SJCRH30 (cell line): ENCODE results near the gene BTNL3. TPM values are rescaled to one million over a fixed set of nuclear protein-coding genes. Genes with fewer than 3 reads are reported as not detected.
"Not testable (repeated sequence)": the region's sequence is repeated elsewhere in the genome, so short reads cannot be mapped to it uniquely, and the experiment has no call there.

Experiments
- DNase-seq, 2 experiments: peaks; one replicate each; pipeline ENCODE4 v3.0.0-alpha.2; 2015 to 2020
- H3K27ac ChIP-seq: fragments of 250-450 bp; sonication (Bioruptor Pico); 2 replicates; pipeline ENCODE4 v1.5.1; 2020; ENCODE audit warnings: mild to moderate bottlenecking, moderate library complexity
- H3K27me3 ChIP-seq: fragments of 250-450 bp; sonication (Bioruptor Pico); 2 replicates; pipeline ENCODE4 v1.5.1; 2020; ENCODE audit warnings: mild to moderate bottlenecking, moderate library complexity
- H3K36me3 ChIP-seq: fragments of 250-450 bp; sonication (Bioruptor Pico); 2 replicates; pipeline ENCODE4 v1.5.1; 2020; ENCODE audit warnings: mild to moderate bottlenecking, moderate library complexity
- H3K4me1 ChIP-seq: fragments of 250-450 bp; sonication (Bioruptor Pico); 2 replicates; pipeline ENCODE4 v1.5.1; 2020; ENCODE audit warnings: mild to moderate bottlenecking, moderate library complexity
- H3K4me3 ChIP-seq: fragments of 250-450 bp; sonication (Bioruptor Pico); 2 replicates; pipeline ENCODE4 v1.5.1; 2020; ENCODE audit warnings: mild to moderate bottlenecking, moderate library complexity
- H3K9me3 ChIP-seq: fragments of 250-450 bp; sonication (Bioruptor Pico); replicated peaks from 2 replicates; pipeline ENCODE4 v1.5.1; 2020; ENCODE audit warnings: mild to moderate bottlenecking, moderate library complexity
- total RNA-seq: library from RNA; depleted of rRNA; stranded (reverse); fragments of >200 nt; shearing (Covaris generic); gene quantifications from 2 replicates; pipeline ENCODE4 v1.2.3, GENCODE V29; 2014

Gene BTNL3
- total RNA-seq, 1 experiment from 2014 or later: not detected

DNA sequence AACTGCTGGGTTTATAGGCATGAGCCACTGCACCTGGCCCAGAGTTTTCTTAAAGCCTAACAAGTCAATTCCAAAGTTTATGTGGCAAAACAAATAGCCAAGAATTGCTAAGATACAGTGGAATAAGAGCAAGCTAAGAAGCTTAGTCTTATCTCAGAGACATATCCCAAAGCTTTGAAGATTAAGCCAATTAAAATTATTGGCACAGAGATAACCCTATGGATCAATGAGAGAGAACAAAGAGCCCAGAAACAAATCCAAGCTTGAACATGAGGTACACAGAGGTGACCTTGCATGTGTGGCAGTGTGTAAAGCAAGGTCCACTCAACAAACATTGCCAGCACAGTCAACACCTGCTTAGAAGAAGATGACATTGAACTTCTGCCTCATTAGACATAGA, 13.3 kb downstream of the BTNL3 start:
- H3K9me3 ChIP-seq: 0 out of 2 replicates have a peak, but pooled peaks cover 3% of the 10 kb centered on the region
- no peak overlapping the region for H3K27ac ChIP-seq
- H3K36me3 ChIP-seq: no peaks in the 10 kb centered on the region
- H3K4me1 ChIP-seq: no peaks in the 10 kb centered on the region
- H3K4me3 ChIP-seq: no peak overlapping the region
- no peaks in the 10 kb centered on the region for H3K27me3 ChIP-seq
- DNase-seq: no peak

- H3K4me1 ChIP-seq: no peaks in the 10 kb centered on the region
- H3K27me3 ChIP-seq: no peaks in the 10 kb centered on the region
- H3K27ac ChIP-seq: no peak overlapping the region
- DNase-seq: no peak
- no peak overlapping the region for H3K4me3 ChIP-seq
- 0 out of 2 replicates have a peak, but pooled peaks cover 3% of the 10 kb centered on the region for H3K9me3 ChIP-seq
- no peaks in the 10 kb centered on the region for H3K36me3 ChIP-seq
Measured at GRCh38 chr5:181005791-181006190, 17.1 kb downstream of the BTNL3 start.

DNA sequence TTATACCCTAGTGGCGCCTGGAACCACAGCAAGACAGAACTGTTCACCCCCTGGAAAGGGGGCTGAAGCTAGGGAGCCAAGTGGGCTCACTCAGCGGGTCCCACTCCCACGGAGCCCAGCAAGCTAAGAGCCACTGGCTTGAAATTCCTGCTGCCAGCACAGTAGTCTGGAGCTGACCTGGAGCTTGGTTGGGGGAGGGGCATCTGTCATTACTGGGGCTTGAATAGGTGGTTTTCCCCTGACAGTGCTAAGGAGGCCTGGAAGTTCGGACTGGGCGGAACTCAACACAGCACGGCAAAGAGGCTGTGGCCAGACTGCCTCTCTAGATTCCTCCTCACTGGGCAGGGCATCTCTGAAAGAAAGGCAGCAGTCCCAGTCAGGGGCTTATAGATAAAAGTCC, 19.5 kb downstream of the BTNL3 start:
- H3K27me3 ChIP-seq: no peaks in the 10 kb centered on the region
- no peak for DNase-seq
- H3K27ac ChIP-seq: no peak overlapping the region
- 0 out of 2 replicates have a peak, but pooled peaks cover 3% of the 10 kb centered on the region for H3K9me3 ChIP-seq
- no peaks in the 10 kb centered on the region for H3K4me1 ChIP-seq
- no peaks in the 10 kb centered on the region for H3K36me3 ChIP-seq
- no peak overlapping the region for H3K4me3 ChIP-seq

DNA sequence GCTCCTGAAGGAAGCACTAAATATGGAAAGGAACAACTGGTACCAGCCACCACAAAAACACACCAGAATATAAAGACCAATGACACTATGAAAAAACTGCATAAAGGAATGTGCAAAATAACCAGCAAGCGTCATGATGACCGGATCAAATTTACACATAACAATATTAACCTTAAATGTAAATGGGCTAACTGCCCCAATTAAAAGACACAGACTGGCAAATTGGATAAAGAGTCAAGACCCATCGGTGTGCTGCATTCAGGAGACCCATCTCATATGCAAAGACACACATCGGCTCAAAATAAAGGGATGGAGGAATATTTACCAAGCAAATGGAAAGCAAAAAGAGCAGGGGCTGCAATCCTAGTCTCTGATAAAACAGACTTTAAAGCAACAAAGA, 21.4 kb downstream of the BTNL3 start:
- H3K4me1 ChIP-seq, H3K36me3 ChIP-seq, H3K4me3 ChIP-seq, DNase-seq, H3K27me3 ChIP-seq, H3K27ac ChIP-seq, H3K9me3 ChIP-seq: not testable (repeated sequence)

- H3K4me3 ChIP-seq, H3K36me3 ChIP-seq, H3K4me1 ChIP-seq, DNase-seq, H3K27ac ChIP-seq, H3K9me3 ChIP-seq, H3K27me3 ChIP-seq: not testable (repeated sequence)
Measured at GRCh38 chr5:181014654-181015053, 26.0 kb downstream of the BTNL3 start.

- H3K4me1 ChIP-seq, H3K27ac ChIP-seq, H3K4me3 ChIP-seq, H3K9me3 ChIP-seq, H3K27me3 ChIP-seq, DNase-seq, H3K36me3 ChIP-seq: not testable (repeated sequence)
Measured at GRCh38 chr5:181017448-181017847, 28.8 kb downstream of the BTNL3 start.

GRCh38 chr5:181020688-181021087, 32.0 kb downstream of the BTNL3 start:
- Histone ChIP-seq H3K9me3 (no peaks in the 10 kb centered on the region; the same call in 1 of the 2 replicates), H3K4me3 (no peak overlapping the region), H3K27me3 (no peaks in the 10 kb centered on the region), H3K27ac (no peak overlapping the region), H3K36me3 (no peaks in the 10 kb centered on the region), H3K4me1 (no peaks in the 10 kb centered on the region)
- DNase-seq: no peak

DNA sequence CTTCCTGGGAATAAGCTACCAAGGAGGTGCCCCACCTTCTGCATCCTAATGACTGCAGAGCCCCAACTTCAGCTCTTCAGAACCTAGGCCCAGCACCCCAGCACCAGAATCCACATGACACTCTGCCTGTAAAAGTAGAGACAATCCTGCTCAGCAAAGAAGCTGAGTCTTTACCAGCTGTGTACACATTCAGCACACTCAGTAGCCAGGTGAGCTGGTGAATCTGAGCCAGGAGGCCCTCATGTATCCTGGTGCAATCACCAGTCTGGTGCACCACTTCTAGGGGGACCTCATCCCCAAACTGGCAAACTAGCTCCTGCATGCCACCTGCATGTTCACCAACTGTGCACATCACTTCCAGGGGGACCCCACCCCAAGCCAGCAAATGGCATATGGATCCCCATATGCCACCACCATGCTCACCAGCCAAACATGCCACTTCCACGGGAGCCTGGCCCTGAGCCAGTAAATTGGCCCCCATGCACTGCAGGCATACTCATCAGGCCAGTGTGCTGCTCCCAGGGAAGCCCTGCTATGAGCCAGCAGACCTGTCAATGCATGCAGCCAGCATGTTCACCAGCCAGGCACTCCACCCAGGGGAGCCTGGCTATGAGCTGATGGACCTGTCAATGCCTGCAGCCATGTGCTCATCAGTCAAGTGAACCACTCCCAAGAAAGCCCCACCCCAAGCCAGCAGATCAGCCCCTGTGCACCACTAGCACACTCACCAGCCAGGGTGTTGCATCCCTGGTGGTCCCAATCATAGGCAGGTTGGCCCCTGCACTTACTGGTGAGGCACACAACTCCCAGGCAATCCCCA, 35.8 kb downstream of the BTNL3 start:
- Histone ChIP-seq H3K27ac (no peak overlapping the region), H3K36me3 (no peaks in the 10 kb centered on the region), H3K27me3 (no peaks in the 10 kb centered on the region), H3K9me3 (no peaks in the 10 kb centered on the region; the same call in 1 of the 2 replicates), H3K4me1 (no peaks in the 10 kb centered on the region), H3K4me3 (no peak overlapping the region)
- DNase-seq: no peak

DNA sequence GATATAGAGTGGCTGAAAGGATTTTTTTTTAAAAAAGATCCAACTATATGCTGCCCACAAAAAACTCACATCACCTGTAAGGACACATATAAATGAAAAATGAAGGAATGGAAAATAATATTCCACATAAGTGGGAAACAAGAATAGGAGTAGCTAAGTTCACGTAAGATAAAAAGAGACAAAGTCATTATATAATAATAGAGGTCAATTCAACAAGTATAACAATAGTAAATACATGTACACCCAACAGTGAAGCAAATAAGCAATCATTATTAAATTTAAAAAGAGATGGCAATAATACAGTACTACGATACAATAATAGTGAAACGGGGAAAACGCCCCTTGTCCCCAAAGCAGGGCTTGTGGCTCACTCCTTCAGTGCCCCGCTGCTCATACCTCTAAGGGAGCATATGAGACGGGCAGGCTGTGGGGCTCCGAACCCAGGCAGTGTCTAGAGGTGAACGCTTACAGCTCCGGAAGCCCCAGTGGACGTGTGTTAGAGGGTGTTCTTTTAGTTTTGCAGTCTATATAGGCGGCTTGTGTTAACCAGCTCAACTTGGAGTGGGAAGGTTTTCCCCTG, 38.9 kb downstream of the BTNL3 start:
- Histone ChIP-seq H3K9me3 (no peaks in the 10 kb centered on the region), H3K27me3 (no peaks in the 10 kb centered on the region), H3K4me3 (no peak overlapping the region), H3K4me1 (no peaks in the 10 kb centered on the region), H3K27ac (no peak overlapping the region), H3K36me3 (no peaks in the 10 kb centered on the region)
- DNase-seq: no peak

DNA sequence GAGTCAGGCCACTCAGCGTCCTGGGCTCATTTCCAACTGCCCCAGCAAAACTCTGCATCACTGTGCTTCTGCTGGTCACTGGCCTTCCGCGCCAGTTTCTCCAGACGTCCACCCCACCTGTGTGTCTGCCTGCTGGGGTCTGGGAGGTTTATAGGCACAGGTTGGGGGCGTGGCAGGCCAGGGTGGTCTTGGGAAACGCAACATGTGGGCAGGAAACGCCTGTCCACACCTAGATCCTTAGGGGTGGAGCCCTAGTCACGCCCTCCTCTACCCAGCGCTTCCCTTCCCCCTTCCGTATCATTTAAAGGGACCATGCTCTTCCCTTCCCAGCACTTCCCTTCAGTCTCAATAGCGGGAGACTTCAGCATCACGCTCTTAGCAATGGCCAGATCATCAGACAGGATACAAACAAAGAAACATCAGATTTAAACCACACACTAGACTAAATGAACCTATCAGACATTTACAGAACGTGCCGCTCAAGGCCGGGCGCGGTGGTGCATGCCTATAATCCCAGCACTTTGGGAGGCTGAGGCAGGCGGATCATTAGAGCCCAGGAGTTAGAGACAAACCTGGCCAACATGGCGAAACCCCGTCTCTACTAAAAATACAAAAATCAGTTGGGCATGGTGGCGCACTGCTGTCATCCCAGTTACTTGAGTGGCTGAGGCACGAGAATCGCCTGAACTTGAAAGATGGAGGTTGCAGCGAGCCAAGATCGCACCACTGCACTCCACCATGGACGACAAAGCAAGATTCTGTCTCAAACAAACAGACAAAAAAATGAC, 39.6 kb downstream of the BTNL3 start:
- Histone ChIP-seq H3K27me3 (no peaks in the 10 kb centered on the region), H3K27ac (no peak overlapping the region), H3K36me3 (no peaks in the 10 kb centered on the region), H3K9me3 (no peaks in the 10 kb centered on the region), H3K4me3 (no peak overlapping the region), H3K4me1 (no peaks in the 10 kb centered on the region)
- no peak for DNase-seq

DNA sequence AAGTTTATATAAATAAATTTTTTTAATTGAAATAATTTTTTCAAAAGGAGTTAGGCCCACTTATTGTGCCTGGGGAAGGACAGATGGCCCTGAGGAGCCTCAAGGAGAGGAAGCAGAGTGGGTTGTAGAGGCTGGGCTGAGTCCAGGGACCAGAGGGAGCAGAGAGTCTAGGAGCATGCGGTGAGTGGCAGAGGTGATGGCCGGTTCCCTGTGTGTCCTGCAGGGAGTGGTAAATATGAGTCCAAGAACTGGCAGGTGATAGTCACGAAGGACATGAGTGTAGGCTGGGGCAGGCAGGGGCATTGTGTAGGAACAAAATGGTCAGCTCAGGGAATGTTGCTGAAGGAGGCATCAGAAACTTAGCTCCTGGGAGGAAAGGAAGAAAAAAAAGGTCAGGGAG, 43.1 kb downstream of the BTNL3 start:
- no peak for DNase-seq
- H3K9me3 ChIP-seq: no peaks in the 10 kb centered on the region
- no peaks in the 10 kb centered on the region for H3K36me3 ChIP-seq
- H3K27ac ChIP-seq: no peak overlapping the region
- no peak overlapping the region for H3K4me3 ChIP-seq
- H3K4me1 ChIP-seq: no peaks in the 10 kb centered on the region
- H3K27me3 ChIP-seq: no peaks in the 10 kb centered on the region

DNA sequence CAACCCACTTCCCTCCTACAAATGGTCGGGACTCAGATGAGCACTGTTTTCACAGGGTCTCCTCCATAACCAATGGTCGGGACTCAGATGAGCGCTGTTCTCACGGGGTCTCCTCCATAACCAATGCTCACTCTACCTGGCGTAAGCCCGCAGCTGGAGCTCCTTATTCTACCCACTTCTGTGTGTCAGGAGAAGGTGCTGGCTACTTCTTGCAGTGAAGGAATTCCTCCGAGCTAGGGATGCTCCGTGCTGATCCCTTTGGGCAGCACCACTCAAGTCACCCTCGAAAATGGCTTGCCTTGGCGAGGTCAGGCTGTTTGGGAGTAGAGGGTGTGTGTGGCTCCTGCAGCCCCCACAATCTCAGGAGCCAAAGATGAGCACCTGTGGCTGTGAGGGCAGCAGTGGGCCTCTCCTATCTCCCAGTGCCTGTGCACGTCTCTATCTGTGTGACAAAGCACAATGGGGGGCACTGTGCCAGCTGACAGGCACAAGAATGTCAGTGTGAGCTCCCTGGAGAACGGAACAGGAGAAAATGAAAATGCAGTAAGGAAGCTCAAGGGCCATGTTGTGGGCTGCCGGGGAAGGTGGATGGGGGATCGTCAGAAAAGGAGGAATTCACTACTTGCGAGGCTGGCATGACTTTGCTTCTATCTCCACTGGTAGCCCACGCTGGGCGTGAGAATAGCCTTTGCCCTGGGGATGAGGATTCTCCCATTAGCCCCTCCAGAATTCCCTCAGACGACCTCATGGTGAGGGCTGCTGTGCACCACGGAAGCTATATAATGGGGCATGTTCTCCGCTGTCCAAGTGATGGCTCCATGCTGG, 47.6 kb downstream of the BTNL3 start:
- Histone ChIP-seq H3K27me3 (peaks cover 12% of the 10 kb centered on the region), H3K36me3 (no peaks in the 10 kb centered on the region), H3K4me1 (no peaks in the 10 kb centered on the region), H3K4me3 (no peak overlapping the region), H3K27ac (no peak overlapping the region), H3K9me3 (no peaks in the 10 kb centered on the region)
- peak; percentile 28 to 42 for DNase-seq

DNA sequence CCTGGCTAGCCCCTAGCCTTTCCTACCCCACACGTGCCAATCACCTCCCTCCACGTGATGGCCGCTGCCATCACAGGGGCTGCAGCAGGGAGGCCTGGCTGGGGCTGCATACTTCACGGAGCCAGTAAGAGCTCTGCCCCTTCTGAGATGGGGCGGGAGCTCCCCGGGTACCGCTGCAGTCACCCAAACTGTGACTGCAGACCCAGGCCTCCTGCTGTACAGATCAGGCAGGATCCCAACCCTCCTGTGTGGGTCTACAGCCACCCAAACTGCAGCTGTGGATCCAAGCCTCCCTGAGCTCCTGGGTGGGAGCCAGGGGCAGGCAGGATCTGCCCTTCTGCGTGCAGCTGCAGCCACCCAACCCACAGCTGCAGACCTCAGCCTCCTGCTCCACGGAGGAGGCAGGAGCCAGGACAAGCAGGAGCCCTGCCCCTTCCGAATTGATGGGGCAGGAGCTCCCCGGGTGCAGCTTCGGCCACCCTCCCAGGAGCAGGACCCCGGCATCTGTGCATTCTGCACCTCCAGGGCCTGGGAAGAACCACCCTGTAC, 48.2 kb downstream of the BTNL3 start:
- H3K27ac ChIP-seq: no peak overlapping the region
- no peaks in the 10 kb centered on the region for H3K4me1 ChIP-seq
- no peaks in the 10 kb centered on the region for H3K36me3 ChIP-seq
- H3K9me3 ChIP-seq: no peaks in the 10 kb centered on the region
- H3K27me3 ChIP-seq: peaks cover 14% of the 10 kb centered on the region
- H3K4me3 ChIP-seq: no peak overlapping the region
- DNase-seq: no peak

- Histone ChIP-seq H3K4me3 (no peak overlapping the region), H3K9me3 (no peaks in the 10 kb centered on the region), H3K27ac (no peak overlapping the region), H3K27me3 (peaks cover 14% of the 10 kb centered on the region), H3K4me1 (no peaks in the 10 kb centered on the region), H3K36me3 (no peaks in the 10 kb centered on the region)
- DNase-seq: no peak
Measured at GRCh38 chr5:181037365-181037861, 48.8 kb downstream of the BTNL3 start.
